ENCODE data around the gene TMEM135. TPM values are rescaled to one million over a fixed set of nuclear protein-coding genes. Genes with fewer than 3 reads are reported as not detected.

TMEM135 gene
- total RNA-seq, 1 experiment from 2014 or later = 65.5 TPM

- Histone ChIP-seq H3K9me3 (ENCODE audit: control insufficient read depth, insufficient read depth, low read depth, low read length) (no peaks in the 10 kb centered on the region), H3K4me3 (ENCODE audit: low read depth in 2 of 2, low read length in 2 of 2) (no peak overlapping the region), H3K36me3 (ENCODE audit: control insufficient read depth, insufficient read depth, low read length) (no peaks in the 10 kb centered on the region), H3K27ac (ENCODE audit: low read length) (no peak overlapping the region), H3K4me1 (ENCODE audit: control insufficient read depth, insufficient read depth, low read length) (peaks cover 4% of the 10 kb centered on the region; the same call in 1 of the 2 replicates), H3K27me3 (ENCODE audit: control insufficient read depth, insufficient read depth, low read length) (no peaks in the 10 kb centered on the region)
- ATAC-seq (no peak), DNase-seq (ENCODE audit: low read depth, low spot score) (no peak)
- TF ChIP-seq TCF7L2 (IDR thresholded peaks at IDR 0.05; ENCODE audit: low read depth, low read length) (no peak), REST (IDR thresholded peaks at IDR 0.05; ENCODE audit: insufficient read depth in 1 of 2, low read depth in 2 of 2, low read length in 1 of 2) (no peak), CTCF (IDR thresholded peaks at IDR 0.05) (no peak), POLR2AphosphoS5 (IDR thresholded peaks at IDR 0.05; ENCODE audit: low read depth, low read length) (no peak), SIN3A (IDR thresholded peaks at IDR 0.05; ENCODE audit: borderline replicate concordance, insufficient read depth, low read depth, low read length) (no peak)
- CTCF ChIA-PET = interaction anchor here (0.6 kb wide), 1 partner anchor 195 kb away, joined by 3 read pairs; no protein-coding TSS in a partner anchor
- no TSS peak for BruUV-seq (replicated peaks)
- in situ Hi-C loops (cut with HindIII; ENCODE audit: low pct_unique_long_range_greater_than_20kb, low sequenced_read_pairs) = no loop called here
- intact Hi-C loops (cut with micrococcal nuclease; ENCODE audit: unreplicated experiment) = no loop called here
- POLR2A ChIA-PET = no interaction called here
Measured at GRCh38 chr11:87258171-87258833, 220.6 kb downstream of the TMEM135 start.

- no peak for TF ChIP-seq SIN3A (IDR thresholded peaks at IDR 0.05; ENCODE audit: borderline replicate concordance, insufficient read depth, low read depth, low read length)
- no peak for TF ChIP-seq CTCF (IDR thresholded peaks at IDR 0.05)
- no peak for TF ChIP-seq POLR2AphosphoS5 (IDR thresholded peaks at IDR 0.05; ENCODE audit: low read depth, low read length)
- TF ChIP-seq TCF7L2 (IDR thresholded peaks at IDR 0.05; ENCODE audit: low read depth, low read length) = no peak
- no peak for TF ChIP-seq REST (IDR thresholded peaks at IDR 0.05; ENCODE audit: insufficient read depth in 1 of 2, low read depth in 2 of 2, low read length in 1 of 2)
- Histone ChIP-seq H3K4me1 (ENCODE audit: control insufficient read depth, insufficient read depth, low read length) (peaks cover 4% of the 10 kb centered on the region; the same call in 1 of the 2 replicates), H3K36me3 (ENCODE audit: control insufficient read depth, insufficient read depth, low read length) (no peaks in the 10 kb centered on the region), H3K9me3 (ENCODE audit: control insufficient read depth, insufficient read depth, low read depth, low read length) (no peaks in the 10 kb centered on the region), H3K4me3 (ENCODE audit: low read depth in 2 of 2, low read length in 2 of 2) (no peak overlapping the region), H3K27ac (ENCODE audit: low read length) (no peak overlapping the region), H3K27me3 (ENCODE audit: control insufficient read depth, insufficient read depth, low read length) (no peaks in the 10 kb centered on the region)
- in situ Hi-C loops (cut with HindIII; ENCODE audit: low pct_unique_long_range_greater_than_20kb, low sequenced_read_pairs) = no loop called here
- DNase-seq (ENCODE audit: low read depth, low spot score) (no peak), ATAC-seq (no peak)
- no TSS peak for BruUV-seq (replicated peaks)
- intact Hi-C loops (cut with micrococcal nuclease; ENCODE audit: unreplicated experiment) = no loop called here
- ChIA-PET POLR2A (no interaction called here), CTCF (no interaction called here)
Measured at GRCh38 chr11:87259736-87260135, 222.0 kb downstream of the TMEM135 start.
